Loucy (cell line): ENCODE results near the gene BACH2.

Experiments used
- H2AFZ ChIP-seq: fragments of 200-600 bp; sonication (generic); 2 replicates; pipeline ENCODE4 v1.6.0; 2016; ENCODE audit warnings: antibody characterized with exemption, mild to moderate bottlenecking, low read length, moderate library complexity
- H3F3A ChIP-seq: fragments of 200-600 bp; 2 replicates; pipeline ENCODE4 v1.6.0; 2016; ENCODE audit warnings: antibody characterized with exemption, low read depth, mild to moderate bottlenecking
- H3K27me3 ChIP-seq: fragments of 200-600 bp; sonication (generic); 2 replicates; pipeline ENCODE4 v1.6.1; 2014; ENCODE audit warnings: low read length, mild to moderate bottlenecking; ENCODE audit not compliant: insufficient read depth, poor library complexity, severe bottlenecking
- H3K36me3 ChIP-seq: fragments of 200-600 bp; sonication (generic); 2 replicates; pipeline ENCODE4 v1.6.1; 2016; ENCODE audit warnings: low read length; ENCODE audit not compliant: insufficient read depth
- H3K4me1 ChIP-seq: fragments of 200-600 bp; sonication (generic); 2 replicates; pipeline ENCODE4 v1.5.1; 2014; ENCODE audit warnings: low read length, mild to moderate bottlenecking; ENCODE audit not compliant: insufficient read depth, poor library complexity, severe bottlenecking
- H3K4me2 ChIP-seq: fragments of 200-600 bp; sonication (generic); 2 replicates; pipeline ENCODE4 v1.6.0; 2014; ENCODE audit warnings: antibody characterized with exemption, low read length, low read depth, mild to moderate bottlenecking; ENCODE audit not compliant: poor library complexity, severe bottlenecking
- H3K4me3 ChIP-seq: fragments of 200-600 bp; sonication (generic); 2 replicates; pipeline ENCODE4 v1.5.1; 2014; ENCODE audit warnings: low read length, mild to moderate bottlenecking, mixed read lengths; ENCODE audit not compliant: poor library complexity, severe bottlenecking
- H3K79me2 ChIP-seq: fragments of 200-600 bp; sonication (generic); 2 replicates; pipeline ENCODE4 v1.6.1; 2014; ENCODE audit warnings: low read length; ENCODE audit not compliant: insufficient read depth
- H3K9ac ChIP-seq: fragments of 200-600 bp; sonication (generic); 2 replicates; pipeline ENCODE4 v1.6.0; 2014; ENCODE audit warnings: mild to moderate bottlenecking, low read depth, low read length, moderate library complexity; ENCODE audit not compliant: poor library complexity, severe bottlenecking
- H3K9me2 ChIP-seq: fragments of 200-600 bp; sonication (generic); replicated peaks from 2 replicates; pipeline ENCODE4 v1.6.1; 2016; ENCODE audit warnings: low read depth, low read length, mixed read lengths
- H3K9me3 ChIP-seq: fragments of 200-600 bp; sonication (generic); 2 replicates; pipeline ENCODE4 v1.6.1; 2014; ENCODE audit warnings: mild to moderate bottlenecking, antibody characterized with exemption, low read length, low read depth; ENCODE audit not compliant: insufficient read depth
- H4K20me1 ChIP-seq: fragments of 200-600 bp; sonication (generic); 2 replicates; pipeline ENCODE4 v1.6.0; 2014; ENCODE audit warnings: antibody characterized with exemption, low read length, mild to moderate bottlenecking; ENCODE audit not compliant: insufficient read depth, poor library complexity, severe bottlenecking
- CTCF ChIP-seq: fragments of 200-600 bp; sonication (generic); conservative IDR thresholded peaks from 2 replicates; pipeline ENCODE4 v1.5.1; 2014; ENCODE audit warnings: mild to moderate bottlenecking, antibody characterized with exemption, low read length
- EZH2phosphoT487 ChIP-seq: fragments of 200-600 bp; IDR thresholded peaks from 2 replicates; pipeline ENCODE4 v1.6.1; 2018; ENCODE audit warnings: antibody characterized with exemption, mild to moderate bottlenecking, moderate library complexity, borderline replicate concordance

Gene BACH2

GRCh38 chr6:90109141-90109540 is 187.5 kb downstream of the BACH2 start:
- peaks cover 8% of the 10 kb centered on the region for H3K9me3 ChIP-seq
- no peaks in the 10 kb centered on the region for H3F3A ChIP-seq
- TF ChIP-seq CTCF (no peak), EZH2phosphoT487 (no peak)
- no peak overlapping the region for H3K4me2 ChIP-seq
- H4K20me1 ChIP-seq, result no peaks in the 10 kb centered on the region
- peaks cover 28% of the 10 kb centered on the region; the same call in 1 of the 2 replicates for H3K79me2 ChIP-seq
- H3K4me1 ChIP-seq, result peaks cover 52% of the 10 kb centered on the region
- no peaks in the 10 kb centered on the region for H3K36me3 ChIP-seq
- no peaks in the 10 kb centered on the region for H3K27me3 ChIP-seq
- no peaks in the 10 kb centered on the region for H3K9me2 ChIP-seq
- H3K9ac ChIP-seq, result no peak overlapping the region
- no peak overlapping the region for H3K4me3 ChIP-seq
- no peak overlapping the region for H2AFZ ChIP-seq

GRCh38 chr6:90107771-90108282 is 188.8 kb downstream of the BACH2 start:
- H3K36me3 ChIP-seq, result peaks cover 5% of the 10 kb centered on the region; the same call in 1 of the 2 replicates
- H3K79me2 ChIP-seq, result peaks cover 15% of the 10 kb centered on the region; the same call in 1 of the 2 replicates
- no peaks in the 10 kb centered on the region for H3K9me2 ChIP-seq
- H3K4me1 ChIP-seq, result peaks cover 52% of the 10 kb centered on the region
- H3K4me2 ChIP-seq, result no peak overlapping the region
- no peaks in the 10 kb centered on the region for H4K20me1 ChIP-seq
- H3K27me3 ChIP-seq, result no peaks in the 10 kb centered on the region
- H2AFZ ChIP-seq, result no peak overlapping the region
- H3K4me3 ChIP-seq, result no peak overlapping the region
- no peaks in the 10 kb centered on the region for H3K9me3 ChIP-seq
- no peak overlapping the region for H3K9ac ChIP-seq
- H3F3A ChIP-seq, result no peaks in the 10 kb centered on the region
- TF ChIP-seq CTCF (no peak), EZH2phosphoT487 (no peak)

GRCh38 chr6:90107371-90107770 is 189.3 kb downstream of the BACH2 start:
- Histone ChIP-seq H2AFZ (no peak overlapping the region), H3K4me1 (peaks cover 52% of the 10 kb centered on the region), H3K9me3 (no peaks in the 10 kb centered on the region), H3F3A (no peaks in the 10 kb centered on the region), H3K9me2 (no peaks in the 10 kb centered on the region), H3K4me2 (no peak overlapping the region), H3K79me2 (peaks cover 12% of the 10 kb centered on the region; the same call in 1 of the 2 replicates), H3K27me3 (no peaks in the 10 kb centered on the region), H3K36me3 (peaks cover 5% of the 10 kb centered on the region; the same call in 1 of the 2 replicates), H4K20me1 (no peaks in the 10 kb centered on the region), H3K4me3 (no peak overlapping the region), H3K9ac (no peak overlapping the region)
- TF ChIP-seq CTCF (no peak), EZH2phosphoT487 (no peak)
